NCI-H345 treated with DMSO at 0.1 percent for 48 hours (cell line): Measurements from ENCODE around the gene WDR1.

Source experiments
- DNase-seq: peaks from one replicate; lab custom pipeline; 2025; ENCODE audit not compliant: unreplicated experiment; lab: John Stamatoyannopoulos, UW

The WDR1 gene

GRCh38 chr4:10085828-10086505 lies 30.6 kb downstream of the WDR1 start:
- no peak for DNase-seq

GRCh38 chr4:10085386-10085785 lies 31.2 kb downstream of the WDR1 start:
- no peak for DNase-seq

- DNase-seq, result no peak
Observed at GRCh38 chr4:10084651-10085358, 31.8 kb downstream of the WDR1 start.

- no peak for DNase-seq
Observed at GRCh38 chr4:10083861-10084641, 32.5 kb downstream of the WDR1 start.

GRCh38 chr4:10083331-10083771 lies 33.2 kb downstream of the WDR1 start:
- DNase-seq, result no peak

- no peak for DNase-seq
Observed at GRCh38 chr4:10082459-10083272, 33.9 kb downstream of the WDR1 start.

GRCh38 chr4:10082047-10082446 lies 34.6 kb downstream of the WDR1 start:
- DNase-seq, result no peak

- no peak for DNase-seq
Observed at GRCh38 chr4:10081218-10081606, 35.4 kb downstream of the WDR1 start.

- DNase-seq, result no peak
Observed at GRCh38 chr4:10080589-10081217, 35.9 kb downstream of the WDR1 start.

- DNase-seq, result no peak
Observed at GRCh38 chr4:10079912-10080588, 36.5 kb downstream of the WDR1 start.

- DNase-seq, result no peak
Observed at GRCh38 chr4:10079256-10079655, 37.3 kb downstream of the WDR1 start.

- no peak for DNase-seq
Observed at GRCh38 chr4:10078481-10079233, 37.9 kb downstream of the WDR1 start.

- DNase-seq, result no peak
Observed at GRCh38 chr4:10077483-10078335, 38.9 kb downstream of the WDR1 start.

- DNase-seq, result no peak
Observed at GRCh38 chr4:10077076-10077475, 39.5 kb downstream of the WDR1 start.

- no peak for DNase-seq
Observed at GRCh38 chr4:10075953-10076391, 40.6 kb downstream of the WDR1 start.

GRCh38 chr4:10075158-10075863 lies 41.3 kb downstream of the WDR1 start:
- no peak for DNase-seq

- no peak for DNase-seq
Observed at GRCh38 chr4:10074767-10075105, 41.9 kb downstream of the WDR1 start.
